Activated T-cell treated with anti-CD3 and anti-CD28 coated beads, Interleukin-2, amount 50 U/mL, for 48 hours (primary cell): ENCODE results near the gene BPI.
"Not testable (repeated sequence)": the region's sequence is repeated elsewhere in the genome, so short reads cannot be mapped to it uniquely, and the experiment has no call there.

Experiments
- DNase-seq, 2 experiments: peaks; one replicate each; pipeline ENCODE4 v3.0.0-alpha.2; 2020

Gene BPI

GRCh38 chr20:38373231-38373867, 69.4 kb downstream of the BPI start:
- no peak for DNase-seq

GRCh38 chr20:38373898-38374297, 69.9 kb downstream of the BPI start:
- DNase-seq: no peak

- no peak for DNase-seq
Observed at GRCh38 chr20:38377039-38377685, 73.2 kb downstream of the BPI start.

- DNase-seq: not testable (repeated sequence)
Observed at GRCh38 chr20:38377838-38378237, 73.9 kb downstream of the BPI start.

GRCh38 chr20:38383147-38383546, 79.2 kb downstream of the BPI start:
- DNase-seq: no peak

- no peak for DNase-seq
Observed at GRCh38 chr20:38386004-38386403, 82.0 kb downstream of the BPI start.

- no peak for DNase-seq
Observed at GRCh38 chr20:38386851-38387250, 82.9 kb downstream of the BPI start.
